HG02852 (cell line): Measurements from ENCODE around the gene CDH18.
"Not testable (repeated sequence)": the region's sequence is repeated elsewhere in the genome, so short reads cannot be mapped to it uniquely, and the experiment has no call there.

ENCODE experiments used
- ATAC-seq: cut with Tn5 transposase; IDR thresholded peaks from one replicate; pipeline ENCODE4 v1.9.1; 2021; ENCODE audit warnings: mild to moderate bottlenecking, moderate library complexity; ENCODE audit not compliant: unreplicated experiment

CDH18 gene

DNA sequence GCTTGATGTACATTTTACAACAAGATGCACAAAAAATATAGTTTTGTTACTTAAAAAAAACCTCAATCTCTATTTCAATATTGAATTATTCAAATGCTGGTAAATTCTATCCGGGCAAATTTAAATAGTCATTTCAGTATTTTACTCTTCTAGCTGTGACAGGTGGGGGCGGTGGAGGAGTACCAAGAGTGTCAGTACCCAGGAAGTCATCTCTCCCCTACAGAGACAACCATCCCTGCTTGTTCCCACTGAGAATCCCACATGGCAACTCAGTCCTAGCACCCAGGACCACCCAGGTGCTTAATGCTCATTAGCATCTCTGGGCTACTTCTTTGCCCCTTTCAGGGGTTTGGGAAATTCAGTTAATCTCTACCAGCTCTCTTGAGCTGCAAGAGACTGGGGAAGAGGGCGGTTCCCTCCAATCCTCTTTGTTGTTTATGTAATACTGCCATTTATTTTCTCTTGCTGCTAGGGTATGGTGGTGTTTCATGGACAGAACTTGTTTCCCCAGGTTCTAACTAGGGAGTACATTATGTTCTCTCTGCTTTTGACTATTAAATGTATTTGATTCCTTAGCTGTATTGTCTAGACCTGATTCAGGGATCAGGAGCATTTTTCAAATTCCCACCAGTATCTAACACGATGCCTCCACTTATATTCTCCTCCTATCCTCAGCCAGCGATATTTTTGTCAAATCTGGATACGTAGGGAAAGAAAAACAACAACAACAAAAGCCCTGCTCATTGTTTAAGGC is 122.5 kb downstream of the CDH18 start:
- ATAC-seq: no peak

- no peak for ATAC-seq
Observed at GRCh38 chr5:19862711-19863110, 125.3 kb downstream of the CDH18 start.

- ATAC-seq: no peak
Observed at GRCh38 chr5:19859020-19859419, 129.0 kb downstream of the CDH18 start.

- no peak for ATAC-seq
Observed at GRCh38 chr5:19855931-19856330, 132.1 kb downstream of the CDH18 start.

GRCh38 chr5:19855453-19855852 is 132.5 kb downstream of the CDH18 start:
- ATAC-seq: no peak

DNA sequence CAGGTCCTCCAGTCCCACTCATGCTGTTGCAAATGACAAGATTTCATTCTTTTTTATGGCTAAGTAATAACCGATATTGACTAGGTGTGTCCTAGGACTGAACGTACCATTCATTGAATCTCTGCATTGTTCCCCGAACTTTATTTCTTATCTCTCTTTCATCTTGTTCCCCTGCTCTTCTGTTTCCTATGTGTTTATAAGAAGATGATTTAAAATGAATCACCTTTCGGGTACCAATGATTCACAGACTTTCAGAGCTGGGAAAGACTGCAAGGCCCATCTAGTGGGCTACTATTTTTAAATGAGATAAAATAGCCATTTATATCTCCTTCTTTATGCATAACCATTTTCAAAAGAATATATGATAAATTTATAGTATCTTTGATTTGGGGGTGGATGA is 133.0 kb downstream of the CDH18 start:
- no peak for ATAC-seq

GRCh38 chr5:19853616-19854240 is 134.3 kb downstream of the CDH18 start:
- no peak for ATAC-seq

- ATAC-seq: no peak
Observed at GRCh38 chr5:19837536-19838174, 150.3 kb downstream of the CDH18 start.

DNA sequence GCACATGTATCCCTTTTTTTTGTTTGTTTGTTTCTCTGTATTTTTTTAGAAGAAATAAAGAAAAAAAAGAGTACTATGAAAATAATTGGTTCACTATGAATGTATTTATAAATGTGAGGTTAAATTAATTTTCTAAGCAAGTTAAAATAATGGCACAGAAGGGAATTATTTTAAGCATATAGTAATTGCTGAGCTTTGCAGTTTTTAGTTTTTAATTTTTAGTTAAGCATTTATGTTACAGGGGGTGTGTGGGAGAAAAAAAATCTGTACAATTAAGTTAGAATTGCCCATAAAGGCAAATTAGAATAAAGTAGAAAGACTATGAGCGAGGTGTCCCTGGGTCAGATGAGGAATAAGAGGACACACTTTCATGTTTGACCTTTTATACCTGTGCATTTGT is 152.6 kb downstream of the CDH18 start:
- ATAC-seq: no peak

DNA sequence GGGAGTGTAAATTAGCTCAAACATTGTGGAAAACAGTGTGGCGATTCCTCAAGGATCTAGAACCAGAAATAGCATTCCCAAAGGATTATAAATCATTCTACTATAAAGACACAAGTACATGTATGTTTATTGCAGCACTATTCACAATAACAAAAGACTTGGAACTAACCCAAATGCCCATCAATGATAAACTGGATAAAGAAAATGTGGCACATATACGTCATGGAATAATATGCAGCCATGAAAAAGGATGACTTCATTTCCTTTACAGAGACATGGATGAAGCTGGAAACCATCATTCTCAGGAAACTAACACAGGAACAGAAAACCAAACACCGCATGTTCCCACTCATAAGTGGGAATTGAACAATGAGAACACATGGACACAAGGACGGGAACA is 175.3 kb downstream of the CDH18 start:
- ATAC-seq: not testable (repeated sequence)

DNA sequence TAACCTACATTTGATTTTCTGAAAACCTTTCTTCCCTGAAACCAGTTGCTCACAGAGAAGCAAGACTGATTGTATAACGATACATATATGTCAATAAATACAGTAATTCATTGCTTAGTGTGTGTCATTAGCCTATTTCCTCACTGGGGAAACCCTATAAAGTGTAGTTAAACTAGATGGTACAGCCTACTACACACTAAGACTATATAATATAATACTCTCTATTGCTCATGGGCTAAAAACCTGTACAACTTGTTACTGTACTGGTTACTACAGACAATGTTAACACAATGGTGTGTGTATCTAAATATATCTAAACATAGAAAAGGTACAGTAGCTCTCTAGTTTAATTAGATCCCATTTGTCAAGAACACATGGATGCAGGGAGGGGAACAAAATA is 181.2 kb downstream of the CDH18 start:
- ATAC-seq: no peak

GRCh38 chr5:19802686-19803085 is 185.3 kb downstream of the CDH18 start:
- no peak for ATAC-seq

GRCh38 chr5:19795218-19795617 is 192.8 kb downstream of the CDH18 start:
- no peak for ATAC-seq

DNA sequence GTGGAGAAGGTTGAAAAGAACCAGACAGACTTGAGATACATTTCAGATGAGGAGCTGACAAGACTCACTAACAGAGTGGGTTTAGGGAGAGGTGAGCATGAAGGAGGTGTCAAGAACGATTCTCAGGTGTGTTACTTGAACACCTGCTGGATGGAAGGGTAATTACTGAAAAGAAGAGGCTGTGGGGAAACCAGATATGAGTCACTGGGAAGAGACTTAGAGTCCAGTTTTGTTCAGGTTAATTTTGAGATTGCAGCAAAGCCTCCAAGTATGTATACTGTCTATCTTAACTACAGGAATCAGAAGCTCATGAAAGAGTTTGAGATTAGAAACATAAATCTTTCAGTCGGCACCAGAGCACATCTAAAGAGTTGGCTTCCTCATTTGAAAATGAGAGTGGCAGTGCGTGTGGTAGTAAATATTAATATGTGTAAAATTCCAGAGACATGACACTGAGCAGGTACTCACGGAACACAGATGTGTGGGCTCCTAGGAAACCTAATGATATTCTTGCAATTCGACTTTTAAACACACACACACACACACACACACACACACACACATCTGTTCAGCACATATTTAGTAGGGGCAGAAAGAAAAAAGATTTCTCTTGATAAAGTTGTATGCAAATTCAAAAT is 197.1 kb downstream of the CDH18 start:
- ATAC-seq: no peak

- no peak for ATAC-seq
Observed at GRCh38 chr5:19782566-19782965, 205.4 kb downstream of the CDH18 start.

- ATAC-seq: no peak
Observed at GRCh38 chr5:19777363-19777762, 210.6 kb downstream of the CDH18 start.

GRCh38 chr5:19776886-19777285 is 211.1 kb downstream of the CDH18 start:
- ATAC-seq: not testable (repeated sequence)

DNA sequence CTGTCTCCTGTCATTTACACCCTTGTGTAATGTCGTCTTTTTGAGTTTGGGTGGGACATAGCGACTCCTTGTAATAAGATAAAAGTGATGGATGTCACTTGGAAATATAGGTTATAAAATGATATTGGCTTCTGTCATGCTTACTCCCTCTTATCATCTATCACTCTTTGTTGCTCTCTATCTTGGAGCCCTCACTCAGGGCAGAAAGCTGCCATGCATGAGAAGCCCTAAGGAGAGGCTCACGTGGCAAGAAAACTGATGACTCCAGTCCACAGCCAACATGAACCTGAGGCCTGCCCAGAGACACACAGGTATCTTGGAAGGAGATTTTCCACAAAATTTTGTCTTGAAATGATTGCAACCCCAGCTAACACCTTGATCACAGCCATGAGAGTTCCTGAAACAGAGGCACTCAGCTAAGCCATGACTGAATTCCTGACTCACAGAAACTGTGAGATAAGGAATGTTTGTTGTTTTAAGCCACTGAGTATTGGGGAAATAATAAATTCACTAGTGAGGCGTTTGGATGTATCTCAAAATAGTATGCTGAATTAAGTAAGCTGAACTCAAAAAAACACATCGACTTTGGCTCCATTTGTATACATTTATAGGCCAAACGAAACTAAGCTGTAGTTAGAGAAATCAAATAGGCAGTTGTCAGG is 216.7 kb downstream of the CDH18 start:
- no peak for ATAC-seq

DNA sequence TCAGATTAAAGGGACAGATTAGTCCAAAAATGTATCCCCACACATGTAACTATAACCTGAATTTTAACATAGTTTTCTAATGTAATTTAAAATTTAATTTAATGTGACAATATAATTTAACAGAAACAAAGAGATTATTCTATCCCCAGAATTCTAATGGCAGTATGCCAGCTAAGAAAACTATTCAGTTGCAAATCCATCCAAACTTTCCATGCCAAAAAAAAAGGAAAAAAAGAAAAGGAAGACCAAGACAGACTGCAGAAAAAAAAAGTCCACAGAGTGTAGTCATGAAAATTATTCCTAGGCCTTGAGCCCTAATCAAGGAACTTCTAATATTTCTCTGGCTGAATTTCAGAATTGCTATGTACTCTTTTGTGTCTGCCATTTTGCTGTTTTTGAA is 217.6 kb downstream of the CDH18 start:
- ATAC-seq: no peak

DNA sequence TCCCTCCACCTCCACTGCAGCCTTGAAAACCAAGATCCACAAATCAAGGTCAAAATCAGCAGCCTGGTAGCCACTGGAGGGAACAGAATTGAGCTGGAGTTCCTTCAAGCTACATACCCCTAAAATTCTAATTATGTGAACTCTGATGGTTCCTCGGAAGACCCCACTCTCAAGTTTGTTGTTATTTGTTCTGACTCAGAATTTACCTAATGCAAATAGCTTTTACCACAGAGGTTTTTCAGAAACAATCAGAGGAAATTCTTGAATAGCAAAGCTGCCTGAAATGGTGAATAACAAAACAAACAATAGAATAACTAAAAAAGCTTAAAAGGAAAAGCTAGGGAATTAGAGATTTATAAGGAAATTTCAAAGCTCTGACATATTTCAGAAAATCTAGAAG is 220.0 kb downstream of the CDH18 start:
- no peak for ATAC-seq

DNA sequence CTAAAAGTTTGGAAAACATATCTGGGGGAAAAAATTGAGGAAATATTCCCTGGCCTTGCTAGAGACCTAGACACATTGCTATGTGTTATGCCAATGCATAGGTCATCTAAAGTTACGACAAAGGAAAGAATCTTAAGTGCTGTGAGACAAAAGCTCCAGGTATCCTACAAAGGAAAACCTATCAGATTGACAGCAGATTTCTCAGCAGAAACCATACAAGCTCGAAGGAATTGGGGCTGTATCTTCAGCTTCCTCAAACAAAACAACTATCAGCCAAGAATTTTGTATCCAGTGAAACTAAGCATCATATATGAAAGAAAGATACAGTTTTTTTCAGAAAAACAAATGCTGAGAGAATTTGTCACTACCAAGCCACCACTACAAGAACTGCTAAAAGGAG is 234.4 kb downstream of the CDH18 start:
- ATAC-seq: no peak
